Trophoblast cell (in vitro differentiated cells and primary cell): ENCODE measurements around the gene PPFIBP2.
A peak's percentile ranks its signal among the peaks of the same experiment; 100 is the strongest.

ENCODE experiments used
- DNase-seq, 2 donors: peaks; one replicate each; pipeline ENCODE4 v3.0.0-alpha.2; 2016
- H2AFZ ChIP-seq: 2 replicates; pipeline ENCODE4 v1.6.1; 2013; ENCODE audit warnings: low read length, moderate library complexity, mild to moderate bottlenecking; ENCODE audit not compliant: insufficient read depth, poor library complexity
- H2AK5ac ChIP-seq: 2 replicates; pipeline ENCODE4 v1.6.1; 2013; ENCODE audit warnings: mild to moderate bottlenecking, low read length
- H2BK120ac ChIP-seq: 2 replicates; pipeline ENCODE4 v1.6.1; 2013; ENCODE audit warnings: low read length, mild to moderate bottlenecking, moderate library complexity; ENCODE audit not compliant: insufficient read depth, poor library complexity
- H2BK12ac ChIP-seq: 2 replicates; pipeline ENCODE4 v1.6.1; 2013; ENCODE audit warnings: mild to moderate bottlenecking, low read length, moderate library complexity
- H2BK5ac ChIP-seq: 2 replicates; pipeline ENCODE4 v1.6.1; 2013; ENCODE audit warnings: low read length, low read depth, moderate library complexity, mild to moderate bottlenecking; ENCODE audit not compliant: poor library complexity
- H3K14ac ChIP-seq: 2 replicates; pipeline ENCODE4 v1.6.1; 2013; ENCODE audit warnings: mild to moderate bottlenecking, low read length
- H3K18ac ChIP-seq: 2 replicates; pipeline ENCODE4 v1.6.1; 2013; ENCODE audit warnings: mild to moderate bottlenecking, low read length
- H3K23ac ChIP-seq: 2 replicates; pipeline ENCODE4 v1.6.1; 2013; ENCODE audit warnings: low read length
- H3K27ac ChIP-seq: 2 replicates; pipeline ENCODE4 v1.5.1; 2013; ENCODE audit warnings: low read depth, mild to moderate bottlenecking, inconsistent platforms, low read length, moderate library complexity
- H3K27me3 ChIP-seq: 2 replicates; pipeline ENCODE4 v1.6.1; 2013; ENCODE audit warnings: inconsistent platforms, mild to moderate bottlenecking, low read length, moderate library complexity; ENCODE audit not compliant: insufficient read depth
- H3K36me3 ChIP-seq, 2 experiments: 1 replicate in 1 of 2; 2 replicates in 1 of 2; pipeline ENCODE4 v1.6.1; 2013; ENCODE audit warnings: low read length in 2 of 2, mild to moderate bottlenecking in 2 of 2, moderate library complexity in 1 of 2; ENCODE audit not compliant: insufficient read depth in 2 of 2, control insufficient read depth in 1 of 2
- H3K4ac ChIP-seq: 2 replicates; pipeline ENCODE4 v1.6.1; 2013; ENCODE audit warnings: low read depth, mild to moderate bottlenecking, low read length, moderate library complexity
- H3K4me1 ChIP-seq, 2 experiments: 1 replicate in 1 of 2; 2 replicates in 1 of 2; pipeline ENCODE4 v1.6.1; 2013; ENCODE audit warnings: low read length in 2 of 2, mild to moderate bottlenecking in 2 of 2, moderate library complexity in 1 of 2; ENCODE audit not compliant: insufficient read depth in 2 of 2, control insufficient read depth in 1 of 2
- H3K4me2 ChIP-seq: 2 replicates; pipeline ENCODE4 v1.6.1; 2013; ENCODE audit warnings: inconsistent platforms, mild to moderate bottlenecking, low read length, moderate library complexity
- H3K4me3 ChIP-seq: 2 replicates; pipeline ENCODE4 v1.5.1; 2013; ENCODE audit warnings: mild to moderate bottlenecking, low read depth, low read length, inconsistent platforms
- H3K79me1 ChIP-seq: one replicate; pipeline ENCODE4 v1.6.1; 2013; ENCODE audit warnings: low read length
- H3K79me2 ChIP-seq: 2 replicates; pipeline ENCODE4 v1.6.1; 2013; ENCODE audit warnings: low read length, mild to moderate bottlenecking; ENCODE audit not compliant: control insufficient read depth, insufficient read depth, poor library complexity
- H3K9ac ChIP-seq: 2 replicates; pipeline ENCODE4 v1.6.1; 2013; ENCODE audit warnings: mild to moderate bottlenecking, low read length
- H3K9me3 ChIP-seq: 2 replicates; pipeline ENCODE4 v1.6.1; 2013; ENCODE audit warnings: low read depth, mild to moderate bottlenecking, control low read depth, inconsistent platforms, low read length; ENCODE audit not compliant: insufficient read depth
- H4K12ac ChIP-seq: 2 replicates; pipeline ENCODE4 v1.6.1; 2013; ENCODE audit warnings: low read depth, mild to moderate bottlenecking, low read length, moderate library complexity
- H4K8ac ChIP-seq: 2 replicates; pipeline ENCODE4 v1.6.1; 2013; ENCODE audit warnings: low read depth, mild to moderate bottlenecking, low read length, moderate library complexity
- H4K91ac ChIP-seq: one replicate; pipeline ENCODE4 v1.6.1; 2013; ENCODE audit warnings: low read depth, mild to moderate bottlenecking, low read length, moderate library complexity
- whole genome bisulfite sequencing: extraction: QIAGEN DNeasy Blood & Tissue Kit; methylation state at CpG from one replicate; pipeline ENCODE4 v1.1.7; 2013; ENCODE audit warnings: missing lambda C conversion rate; ENCODE audit not compliant: insufficient read length, insufficient coverage; ENCODE audit errors: extremely low coverage; 5-methylcytosine and 5-hydroxymethylcytosine counted together

Gene PPFIBP2

DNA sequence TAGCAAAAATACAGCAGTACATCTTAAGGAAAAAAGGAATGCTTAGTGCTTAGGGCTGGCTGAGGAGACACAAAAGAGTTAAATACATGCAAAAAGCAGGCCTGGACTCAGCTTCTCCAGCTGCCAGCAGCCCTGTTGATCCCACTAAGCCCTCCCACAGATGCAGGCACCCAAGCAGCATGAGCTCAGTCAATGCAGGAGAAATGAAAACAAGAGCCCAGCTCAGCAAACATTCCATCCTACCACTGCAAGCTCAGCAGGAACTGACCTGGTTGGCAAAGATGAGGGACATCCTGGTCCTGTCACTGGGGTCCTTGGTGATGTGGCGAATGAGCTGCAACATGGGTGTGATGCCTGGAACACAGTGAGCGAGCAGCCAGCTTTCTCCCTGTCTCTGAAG lies 153.7 kb downstream of the PPFIBP2 start:
- H3K79me1 ChIP-seq: no peaks in the 10 kb centered on the region
- peaks cover 31 to 37% of the 10 kb centered on the region in 2 experiments for H3K36me3 ChIP-seq
- no peak overlapping the region for H2AFZ ChIP-seq
- no peak overlapping the region for H2BK5ac ChIP-seq
- no peak overlapping the region for H4K8ac ChIP-seq
- H4K91ac ChIP-seq: no peak overlapping the region
- H2AK5ac ChIP-seq: no peak overlapping the region
- no peak overlapping the region for H3K4me2 ChIP-seq
- no peak overlapping the region for H3K18ac ChIP-seq
- H3K4me1 ChIP-seq: peaks cover 18 to 34% of the 10 kb centered on the region in 2 experiments
- no peak overlapping the region for H3K14ac ChIP-seq
- no peak overlapping the region for H3K23ac ChIP-seq
- H2BK120ac ChIP-seq: no peak overlapping the region
- no CpG with 5 or more reads among the region's 2 CpGs for WGBS
- H3K4me3 ChIP-seq: no peak overlapping the region
- H3K9ac ChIP-seq: no peak overlapping the region
- H3K27me3 ChIP-seq: no peaks in the 10 kb centered on the region
- H4K12ac ChIP-seq: no peak overlapping the region
- DNase-seq: peak in 1 of 2 donors; percentile 34
- no peak overlapping the region for H3K4ac ChIP-seq
- H3K79me2 ChIP-seq: no peaks in the 10 kb centered on the region
- peaks cover 2% of the 10 kb centered on the region for H3K9me3 ChIP-seq
- H2BK12ac ChIP-seq: no peak overlapping the region
- no peak overlapping the region for H3K27ac ChIP-seq

DNA sequence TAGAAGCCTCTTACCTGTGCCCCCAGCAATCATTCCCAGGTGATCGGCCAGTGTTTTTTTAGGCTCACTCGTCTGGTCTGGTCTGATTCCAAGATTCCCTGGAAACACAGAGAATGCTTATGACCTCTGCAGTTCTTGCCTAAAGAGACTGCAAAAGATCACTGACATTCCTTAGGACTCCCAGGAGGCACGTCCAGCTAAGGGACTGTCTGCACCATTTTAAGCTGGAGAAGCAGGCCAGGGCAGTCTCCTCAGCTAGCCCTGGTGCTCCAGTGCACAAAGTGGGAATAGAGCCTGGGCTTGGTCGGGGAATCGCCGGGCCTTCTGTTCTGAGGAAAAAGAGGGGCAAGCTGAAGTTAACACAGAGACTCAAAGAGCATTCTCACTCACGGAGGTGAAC lies 154.7 kb downstream of the PPFIBP2 start:
- H3K4ac ChIP-seq: no peak overlapping the region
- peak in 1 of 2 donors; percentile 51 for DNase-seq
- no peak overlapping the region for H2AK5ac ChIP-seq
- H3K27ac ChIP-seq: peak overlapping the region; percentile 21
- no peak overlapping the region for H4K12ac ChIP-seq
- H4K91ac ChIP-seq: no peak overlapping the region
- no peak overlapping the region for H4K8ac ChIP-seq
- WGBS: no CpG with 5 or more reads among the region's 7 CpGs
- H2BK120ac ChIP-seq: no peak overlapping the region
- no peak overlapping the region for H3K4me3 ChIP-seq
- H3K27me3 ChIP-seq: no peaks in the 10 kb centered on the region
- no peak overlapping the region for H3K9ac ChIP-seq
- no peak overlapping the region for H3K23ac ChIP-seq
- H3K4me2 ChIP-seq: no peak overlapping the region
- H3K4me1 ChIP-seq: peaks cover 26 to 41% of the 10 kb centered on the region in 2 experiments
- no peak overlapping the region for H2BK12ac ChIP-seq
- H2BK5ac ChIP-seq: no peak overlapping the region
- H3K14ac ChIP-seq: no peak overlapping the region
- H3K79me1 ChIP-seq: peaks cover 4% of the 10 kb centered on the region
- peaks cover 31 to 37% of the 10 kb centered on the region in 2 experiments for H3K36me3 ChIP-seq
- peaks cover 2% of the 10 kb centered on the region for H3K9me3 ChIP-seq
- H2AFZ ChIP-seq: no peak overlapping the region
- peak overlapping the region; percentile 21 for H3K18ac ChIP-seq
- peaks cover 2% of the 10 kb centered on the region for H3K79me2 ChIP-seq

DNA sequence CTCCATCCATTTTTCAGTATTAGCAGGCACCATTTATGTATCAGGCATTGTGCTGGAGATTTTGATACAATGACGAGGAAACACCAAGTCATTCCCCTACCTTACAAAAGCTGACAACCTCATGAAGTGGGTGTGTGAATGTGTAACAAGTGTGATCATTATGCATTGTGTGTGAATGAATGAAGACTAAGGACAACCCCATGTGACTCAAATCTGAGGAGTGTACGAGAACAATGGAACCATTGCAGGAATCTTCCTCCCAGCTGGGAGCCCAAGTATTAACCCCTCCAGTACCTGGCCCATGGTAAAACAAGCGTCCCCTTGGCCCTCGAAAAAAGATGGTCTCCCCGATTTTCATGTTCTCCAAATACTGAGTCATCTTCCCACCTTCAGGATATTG lies 155.1 kb downstream of the PPFIBP2 start:
- no peaks in the 10 kb centered on the region for H3K27me3 ChIP-seq
- H3K79me2 ChIP-seq: peaks cover 6% of the 10 kb centered on the region
- peaks cover 31 to 37% of the 10 kb centered on the region in 2 experiments for H3K36me3 ChIP-seq
- H3K14ac ChIP-seq: no peak overlapping the region
- peaks cover 2% of the 10 kb centered on the region for H3K9me3 ChIP-seq
- no peak overlapping the region for H4K12ac ChIP-seq
- no peak overlapping the region for H2BK120ac ChIP-seq
- no CpG with 5 or more reads among the region's 5 CpGs for WGBS
- no peak overlapping the region for H2AFZ ChIP-seq
- H3K9ac ChIP-seq: no peak overlapping the region
- no peak overlapping the region for H2BK12ac ChIP-seq
- H3K23ac ChIP-seq: no peak overlapping the region
- no peak overlapping the region for H3K4ac ChIP-seq
- H3K27ac ChIP-seq: peak overlapping the region; percentile 19
- no peak for DNase-seq
- peaks cover 26 to 41% of the 10 kb centered on the region in 2 experiments for H3K4me1 ChIP-seq
- no peak overlapping the region for H3K4me2 ChIP-seq
- no peak overlapping the region for H2AK5ac ChIP-seq
- no peak overlapping the region for H4K91ac ChIP-seq
- H3K4me3 ChIP-seq: no peak overlapping the region
- peaks cover 9% of the 10 kb centered on the region for H3K79me1 ChIP-seq
- H3K18ac ChIP-seq: no peak overlapping the region
- H2BK5ac ChIP-seq: no peak overlapping the region
- H4K8ac ChIP-seq: no peak overlapping the region

DNA sequence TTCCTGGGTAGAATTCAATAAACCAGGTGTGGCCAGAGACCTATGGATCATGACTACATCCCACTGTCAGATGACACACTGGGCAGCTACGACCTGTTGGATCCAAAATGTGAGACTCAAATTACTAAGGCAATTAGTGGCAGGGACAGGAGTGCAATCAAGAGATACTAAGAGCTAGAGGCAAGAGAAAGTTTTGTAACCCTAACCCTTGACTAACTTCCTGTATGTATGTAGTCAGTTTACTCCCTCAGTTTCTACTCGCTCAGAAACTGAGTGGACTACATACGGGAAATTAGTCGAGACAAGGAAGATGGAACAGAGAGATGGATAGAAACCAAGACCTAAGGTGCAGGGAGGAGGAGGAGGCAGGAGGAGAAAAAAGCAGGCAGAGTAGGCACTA lies 156.8 kb downstream of the PPFIBP2 start:
- H2AK5ac ChIP-seq: no peak overlapping the region
- DNase-seq: peak in 1 of 2 donors; percentile 35
- H3K36me3 ChIP-seq: peaks cover 17 to 23% of the 10 kb centered on the region in 2 experiments
- H3K4me1 ChIP-seq: peaks cover 26 to 45% of the 10 kb centered on the region in 2 experiments
- H2BK120ac ChIP-seq: no peak overlapping the region
- peak overlapping the region; percentile 16 for H3K27ac ChIP-seq
- no peak overlapping the region for H4K12ac ChIP-seq
- H4K8ac ChIP-seq: no peak overlapping the region
- H3K9me3 ChIP-seq: peaks cover 2% of the 10 kb centered on the region
- H3K4me3 ChIP-seq: no peak overlapping the region
- no peak overlapping the region for H3K9ac ChIP-seq
- H3K14ac ChIP-seq: no peak overlapping the region
- H2AFZ ChIP-seq: no peak overlapping the region
- peak overlapping the region; percentile 9 for H4K91ac ChIP-seq
- WGBS: no CpG with 5 or more reads among the region's 4 CpGs
- H3K79me1 ChIP-seq: peaks cover 10% of the 10 kb centered on the region
- no peak overlapping the region for H3K4ac ChIP-seq
- H3K4me2 ChIP-seq: no peak overlapping the region
- H3K79me2 ChIP-seq: peaks cover 7% of the 10 kb centered on the region
- no peak overlapping the region for H3K23ac ChIP-seq
- no peaks in the 10 kb centered on the region for H3K27me3 ChIP-seq
- no peak overlapping the region for H2BK12ac ChIP-seq
- no peak overlapping the region for H3K18ac ChIP-seq
- no peak overlapping the region for H2BK5ac ChIP-seq
